Skeletal muscle tissue (tissue), 4 donors: ENCODE measurements around the gene CTDSP2. TPM values are rescaled to one million over a fixed set of nuclear protein-coding genes. Genes with fewer than 3 reads are reported as not detected.
"Not testable (repeated sequence)": the region's sequence is repeated elsewhere in the genome, so short reads cannot be mapped to it uniquely, and the experiment has no call there.

Experiments
- H3K27ac ChIP-seq: one replicate; pipeline ENCODE4 v1.7.0; 2013; ENCODE audit warnings: mild to moderate bottlenecking, low read depth, low read length, inconsistent platforms
- H3K27me3 ChIP-seq, 3 donors: one replicate each; pipeline ENCODE4 v1.7.0; 2013; ENCODE audit warnings: low read length in 3 of 3; ENCODE audit not compliant: control insufficient read depth in 3 of 3, insufficient read depth in 3 of 3
- H3K36me3 ChIP-seq, 3 donors: one replicate each; pipeline ENCODE4 v1.7.0; 2013; ENCODE audit warnings: low read length in 3 of 3; ENCODE audit not compliant: control insufficient read depth in 3 of 3, insufficient read depth in 3 of 3
- H3K4me1 ChIP-seq, 3 donors: one replicate each; pipeline ENCODE4 v1.7.0; 2013; ENCODE audit warnings: low read length in 3 of 3, mild to moderate bottlenecking in 3 of 3; ENCODE audit not compliant: control insufficient read depth in 3 of 3, insufficient read depth in 3 of 3
- H3K4me3 ChIP-seq, 3 donors: one replicate each; pipeline ENCODE4 v1.7.0; 2013; ENCODE audit warnings: low read length in 3 of 3
- H3K9ac ChIP-seq, 3 donors: one replicate each; pipeline ENCODE4 v1.7.0; 2013; ENCODE audit warnings: low read length in 3 of 3, mild to moderate bottlenecking in 3 of 3, moderate library complexity in 2 of 3, low read depth in 1 of 3
- H3K9me3 ChIP-seq, 3 donors: one replicate each; pipeline ENCODE4 v1.7.0; 2013; ENCODE audit warnings: low read length in 3 of 3; ENCODE audit not compliant: control insufficient read depth in 3 of 3
- total RNA-seq: library from RNA; depleted of rRNA; stranded (reverse); fragments of >200 nt; gene quantifications from one replicate; pipeline ENCODE4 v1.2.3, GENCODE V29; 2014
- donor health status: Osteomylitis.

CTDSP2 gene
- total RNA-seq, 1 donor from 2014 or later = 51.1 TPM

DNA sequence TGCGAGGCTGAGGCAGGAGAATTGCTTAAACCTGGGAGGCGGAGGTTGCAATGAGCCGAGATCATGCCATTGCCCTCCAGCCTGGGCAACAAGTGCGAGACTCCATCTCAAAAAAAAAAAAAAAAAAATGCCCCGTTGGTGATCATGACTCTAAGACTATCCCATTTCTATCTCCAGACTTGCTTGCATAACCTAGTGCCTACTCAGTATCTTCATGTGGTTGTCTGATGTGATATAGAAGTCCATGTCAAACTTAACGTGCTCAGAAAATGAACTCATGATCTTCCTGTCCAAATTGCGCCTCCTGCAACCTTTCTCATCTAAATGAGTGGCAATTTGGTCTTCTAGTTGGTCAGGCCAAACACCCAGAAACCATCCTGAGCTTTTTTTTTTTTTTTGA, 68.6 kb downstream of the CTDSP2 start:
- no peak overlapping the region for H3K9ac ChIP-seq
- H3K4me3 ChIP-seq = no peak overlapping the region
- H3K4me1 ChIP-seq = peaks cover 5 to 14% (median 8%) of the 10 kb centered on the region in 3 donors
- no peak overlapping the region for H3K27ac ChIP-seq
- peaks cover 6 to 20% (median 12%) of the 10 kb centered on the region in 3 donors for H3K36me3 ChIP-seq
- H3K9me3 ChIP-seq = no peaks in the 10 kb centered on the region
- no peaks in the 10 kb centered on the region for H3K27me3 ChIP-seq

DNA sequence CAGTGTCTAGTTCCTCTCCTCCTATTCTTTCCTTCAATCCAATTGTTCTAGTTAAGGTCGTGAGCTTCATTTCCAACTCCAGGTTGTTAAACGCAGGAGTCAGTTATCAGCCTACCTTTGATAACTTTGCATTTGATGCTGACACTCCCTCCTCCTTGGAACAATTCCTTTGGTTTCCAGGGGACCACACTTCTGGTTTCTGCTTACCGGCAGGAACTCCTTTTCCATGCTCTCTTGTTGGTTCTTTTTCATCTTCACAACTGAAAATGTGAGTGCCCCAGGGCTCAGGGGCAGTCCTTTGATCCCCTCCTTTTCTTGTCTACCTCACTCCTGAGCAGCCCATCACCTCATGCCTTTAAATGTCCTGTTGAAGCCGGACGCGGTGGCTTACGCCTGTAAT, 69.2 kb downstream of the CTDSP2 start:
- H3K4me1 ChIP-seq = peaks cover 10 to 16% (median 11%) of the 10 kb centered on the region in 3 donors
- no peak overlapping the region for H3K9ac ChIP-seq
- H3K27ac ChIP-seq = no peak overlapping the region
- H3K36me3 ChIP-seq = peaks cover 6 to 20% (median 9%) of the 10 kb centered on the region in 3 donors
- no peaks in the 10 kb centered on the region for H3K27me3 ChIP-seq
- no peaks in the 10 kb centered on the region for H3K9me3 ChIP-seq
- no peak overlapping the region for H3K4me3 ChIP-seq

DNA sequence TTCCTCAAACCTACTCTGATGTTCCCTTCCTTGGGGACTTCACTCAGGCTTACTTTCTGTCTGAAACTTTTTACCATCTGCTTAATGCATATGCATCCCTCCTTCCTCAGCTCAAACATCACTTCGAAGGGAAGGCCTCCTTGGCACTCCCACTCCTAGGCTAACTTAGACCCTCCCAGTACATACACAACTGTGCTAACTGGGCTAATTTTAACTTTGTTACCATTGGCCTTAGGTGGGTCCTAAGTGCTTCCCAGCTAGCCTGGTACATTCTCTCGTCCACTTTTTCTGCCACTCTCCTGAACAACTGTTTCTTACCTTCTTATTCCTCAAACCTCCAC, 70.3 kb downstream of the CTDSP2 start:
- Histone ChIP-seq H3K9ac (no peak overlapping the region), H3K4me1 (peaks cover 17 to 19% (median 18%) of the 10 kb centered on the region in 3 donors), H3K4me3 (no peak overlapping the region), H3K27ac (no peak overlapping the region), H3K9me3 (no peaks in the 10 kb centered on the region), H3K36me3 (peaks cover 6 to 20% (median 9%) of the 10 kb centered on the region in 3 donors), H3K27me3 (no peaks in the 10 kb centered on the region)

DNA sequence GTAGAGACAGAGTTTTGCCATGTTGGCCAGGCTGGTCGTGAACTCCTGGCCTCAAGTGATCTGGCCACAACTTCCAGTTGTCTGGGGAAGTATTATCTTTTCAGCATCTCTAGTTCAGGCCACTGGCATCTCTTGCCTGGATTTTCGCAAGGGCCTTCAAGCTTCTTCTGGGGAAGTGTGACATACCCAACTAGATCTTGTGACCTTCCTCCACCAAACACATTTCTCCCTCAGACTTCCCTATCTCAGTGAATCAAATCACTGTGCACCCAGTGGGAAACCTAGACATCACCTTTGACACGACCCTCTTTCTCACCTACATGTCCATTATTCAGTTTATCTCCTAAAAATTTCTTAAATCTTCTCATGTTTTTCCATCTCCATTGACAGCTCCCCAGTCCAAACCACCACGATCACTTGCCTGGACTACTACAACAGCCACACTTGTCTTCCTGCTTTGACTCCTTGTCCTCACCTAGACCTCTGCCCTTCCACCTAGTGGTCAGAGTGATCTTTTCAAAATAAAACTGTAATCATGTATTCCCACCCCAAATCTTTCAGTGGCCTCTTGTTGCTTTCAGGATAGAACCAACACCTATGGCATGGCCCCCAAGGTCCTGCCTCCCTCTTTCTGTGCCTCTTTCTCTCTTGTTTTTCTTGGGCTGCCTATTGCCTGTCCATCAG, 70.8 kb downstream of the CTDSP2 start:
- Histone ChIP-seq H3K27me3 (no peaks in the 10 kb centered on the region), H3K36me3 (peaks cover 10 to 22% (median 12%) of the 10 kb centered on the region in 3 donors), H3K9ac (no peak overlapping the region), H3K4me3 (no peak overlapping the region), H3K4me1 (peaks cover 22 to 23% (median 23%) of the 10 kb centered on the region in 3 donors), H3K9me3 (no peaks in the 10 kb centered on the region), H3K27ac (no peak overlapping the region)

DNA sequence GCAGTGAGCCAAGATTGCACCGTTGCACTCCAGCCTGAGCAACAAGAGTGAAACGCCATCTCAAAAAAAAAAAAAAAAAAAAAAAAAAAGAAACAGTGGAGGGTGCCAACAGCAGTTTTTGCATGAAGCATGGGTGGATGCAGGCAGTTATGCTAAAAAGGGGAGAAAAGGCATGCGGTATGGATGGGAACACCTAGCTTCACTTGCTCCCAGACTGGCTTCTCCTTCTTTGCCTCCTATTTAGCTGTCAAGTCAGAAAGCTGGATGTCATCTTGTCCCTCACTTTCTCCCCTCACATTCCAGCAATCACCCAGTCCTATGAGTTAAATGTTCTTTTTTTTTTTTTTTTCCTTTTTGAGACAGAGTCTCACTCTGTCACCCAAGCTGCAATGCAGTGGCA, 71.5 kb downstream of the CTDSP2 start:
- Histone ChIP-seq H3K4me3 (no peak overlapping the region), H3K36me3 (peaks cover 11 to 22% (median 15%) of the 10 kb centered on the region in 3 donors), H3K27ac (no peak overlapping the region), H3K27me3 (no peaks in the 10 kb centered on the region), H3K9ac (no peak overlapping the region), H3K9me3 (no peaks in the 10 kb centered on the region), H3K4me1 (peaks cover 22 to 26% (median 23%) of the 10 kb centered on the region in 3 donors)

DNA sequence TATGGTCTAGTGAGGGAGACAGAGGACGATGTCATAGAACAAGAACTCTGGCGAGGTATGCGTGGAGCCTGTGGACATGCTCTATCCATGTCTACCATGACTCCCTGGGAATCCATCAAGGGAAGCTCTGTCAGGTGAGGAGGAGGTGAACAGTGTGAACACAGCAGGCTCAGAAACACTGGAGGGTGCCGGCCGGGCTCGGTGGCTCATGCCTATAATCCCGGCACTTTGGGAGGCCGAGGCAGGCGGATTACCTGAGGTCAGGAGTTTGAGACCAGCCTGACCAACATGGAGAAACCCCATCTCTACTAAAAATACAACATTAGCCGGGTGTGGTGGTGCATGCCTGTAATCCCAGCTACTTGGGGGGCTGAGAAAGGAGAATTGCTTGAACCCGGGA, 71.9 kb downstream of the CTDSP2 start:
- peaks cover 20 to 26% (median 22%) of the 10 kb centered on the region in 3 donors for H3K4me1 ChIP-seq
- not testable (repeated sequence) for H3K27ac ChIP-seq, H3K4me3 ChIP-seq, H3K9me3 ChIP-seq, H3K27me3 ChIP-seq, H3K9ac ChIP-seq
- peaks cover 13 to 23% (median 15%) of the 10 kb centered on the region in 3 donors for H3K36me3 ChIP-seq

DNA sequence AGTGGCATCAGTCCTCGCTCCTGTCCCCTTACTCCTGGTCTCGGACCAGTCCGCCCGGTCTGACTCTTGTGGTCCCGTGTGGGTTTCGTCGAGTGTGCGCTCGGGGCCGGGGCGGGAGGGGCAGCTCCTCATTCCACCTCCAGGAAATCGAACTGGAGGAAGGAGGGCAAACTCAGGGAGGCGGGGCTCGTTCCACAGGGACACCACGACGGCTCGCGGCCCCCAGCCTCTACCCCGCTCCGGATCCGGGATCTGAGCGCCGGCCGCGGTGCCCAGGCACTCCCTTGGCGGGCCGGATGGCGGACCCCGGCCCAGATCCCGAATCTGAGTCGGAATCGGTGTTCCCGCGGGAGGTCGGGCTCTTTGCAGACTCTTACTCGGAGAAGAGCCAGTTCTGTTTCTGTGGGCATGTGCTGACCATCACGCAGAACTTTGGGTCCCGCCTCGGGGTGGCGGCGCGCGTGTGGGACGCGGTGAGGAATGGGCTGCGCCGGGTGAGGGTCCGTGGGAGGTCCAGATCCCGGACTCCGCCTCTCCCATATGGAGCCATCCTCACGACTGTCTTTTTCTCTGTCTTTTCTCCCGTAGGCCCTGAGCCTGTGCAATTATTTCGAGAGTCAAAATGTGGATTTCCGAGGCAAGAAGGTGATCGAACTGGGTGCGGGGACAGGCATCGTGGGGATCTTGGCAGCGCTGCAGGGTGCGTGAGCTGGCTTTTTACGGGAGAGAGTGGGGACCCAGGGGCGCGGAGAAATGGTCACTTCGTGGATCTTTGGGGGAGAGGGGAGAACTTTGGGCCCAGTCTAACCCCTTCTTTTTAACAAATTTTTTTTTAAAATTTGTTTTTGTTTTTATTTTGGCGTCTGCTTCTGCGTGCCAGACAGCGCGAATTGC, 73.9 kb downstream of the CTDSP2 start, which contains the start of gene EEF1AKMT3:
Gene EEF1AKMT3 (plus strand): TSS at position 186 of the 894 bp plus-strand sequence. CDS start 111 bp downstream, at position 297.
- H3K4me1 ChIP-seq = peaks cover 19 to 26% (median 22%) of the 10 kb centered on the region in 3 donors
- H3K27me3 ChIP-seq = peaks cover 0 to 3% (median 0%) of the 10 kb centered on the region in 3 donors
- H3K9ac ChIP-seq = peak within 1 kb of the TSS; percentile 85 to 94 (median 92)
- H3K27ac ChIP-seq = peak within 1 kb of the TSS; percentile 79
- H3K36me3 ChIP-seq = peaks cover 25 to 39% (median 27%) of the 10 kb centered on the region in 3 donors
- H3K4me3 ChIP-seq = peak within 1 kb of the TSS; percentile 89 to 99 (median 98)
- H3K9me3 ChIP-seq = no peaks in the 10 kb centered on the region

DNA sequence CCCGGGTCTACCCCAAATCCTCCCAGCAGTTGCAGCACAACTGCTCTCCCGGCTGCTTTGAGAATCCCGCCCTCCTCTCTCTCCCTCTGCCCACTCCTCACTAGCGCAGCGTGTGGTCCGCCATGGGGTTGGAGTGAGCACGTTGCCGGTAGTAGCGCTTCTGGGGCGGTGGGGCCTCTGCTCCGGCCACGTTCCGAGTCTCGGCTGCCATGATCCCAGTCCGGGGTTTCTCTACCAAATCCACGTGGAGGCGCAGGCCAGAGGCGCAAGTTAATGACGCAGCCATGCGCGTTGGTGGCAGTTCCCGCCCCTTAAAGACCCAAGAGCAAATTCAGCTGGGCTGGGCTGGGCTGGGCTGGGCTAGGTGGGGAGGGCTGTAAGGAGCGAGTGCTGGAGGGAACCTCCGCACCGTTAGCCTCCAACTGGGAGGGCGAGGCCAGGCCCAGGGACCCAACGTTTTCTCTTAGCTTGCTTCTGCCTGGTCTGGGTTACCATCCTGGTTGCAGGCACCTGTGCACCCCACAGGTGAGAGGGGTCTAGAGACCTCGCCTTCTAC, 74.6 kb downstream of the CTDSP2 start, which contains the start of gene METTL1:
Gene METTL1 (minus strand): TSS at position 233 of the 556 bp plus-strand sequence. CDS start 22 bp downstream, at position 211.
- Histone ChIP-seq H3K4me1 (peaks cover 20 to 31% (median 24%) of the 10 kb centered on the region in 3 donors), H3K4me3 (peak within 1 kb of the TSS; percentile 89 to 99 (median 98)), H3K27me3 (peaks cover 5 to 8% (median 6%) of the 10 kb centered on the region in 3 donors), H3K9ac (peak within 1 kb of the TSS; percentile 85 to 94 (median 92)), H3K9me3 (no peaks in the 10 kb centered on the region), H3K36me3 (peaks cover 25 to 39% (median 27%) of the 10 kb centered on the region in 3 donors), H3K27ac (peak within 1 kb of the TSS; percentile 79)

DNA sequence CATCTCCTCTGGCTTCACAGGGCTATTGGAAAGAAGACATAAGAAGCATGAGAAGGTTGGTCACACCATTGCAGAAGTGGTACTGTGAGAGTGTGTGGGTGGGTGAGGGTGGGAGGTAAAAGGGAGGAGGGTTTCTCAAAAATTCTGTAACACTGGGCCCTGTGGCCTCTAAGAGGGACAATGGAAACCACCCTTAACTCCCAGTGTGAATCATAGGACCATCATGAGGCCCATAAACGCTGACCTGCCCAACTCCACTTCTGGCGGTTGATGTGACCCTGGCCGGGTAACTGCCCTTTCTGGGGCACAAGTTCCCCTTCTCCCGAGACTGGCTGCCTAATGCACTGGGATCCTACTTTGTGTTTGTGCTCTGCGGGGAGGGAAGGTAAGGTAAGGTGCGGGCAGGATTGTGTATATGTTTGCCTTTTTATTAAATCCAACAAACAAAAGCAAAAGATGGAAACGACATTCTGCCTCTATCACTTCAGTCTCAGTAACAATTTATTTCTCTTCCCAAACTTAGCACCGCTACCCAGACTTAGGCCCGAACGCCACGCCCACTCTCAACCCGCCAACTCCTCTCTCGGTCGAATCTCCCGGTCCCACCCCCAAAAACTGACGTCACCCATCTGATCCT, 75.2 kb downstream of the CTDSP2 start:
- H3K4me1 ChIP-seq = peaks cover 26 to 37% (median 30%) of the 10 kb centered on the region in 3 donors
- peak overlapping the region; percentile 79 for H3K27ac ChIP-seq
- H3K27me3 ChIP-seq = peaks cover 11 to 14% (median 12%) of the 10 kb centered on the region in 3 donors
- no peaks in the 10 kb centered on the region for H3K9me3 ChIP-seq
- peaks cover 24 to 39% (median 27%) of the 10 kb centered on the region in 3 donors for H3K36me3 ChIP-seq
- H3K4me3 ChIP-seq = peak overlapping the region; percentile 89 to 99 (median 98)
- H3K9ac ChIP-seq = peak overlapping the region; percentile 85 to 94 (median 92)
